B cell (primary cell): ENCODE results near the gene HEXIM1. TPM values are rescaled to one million over a fixed set of nuclear protein-coding genes. Genes with fewer than 3 reads are reported as not detected.

ENCODE experiments used
- ATAC-seq: fragments of 200-7000 bp; cut with Tn5 transposase; one replicate; pipeline ENCODE4 v1.10.0; 2021; ENCODE audit warnings: low read depth, mild to moderate bottlenecking, moderate number of reproducible peaks, moderate library complexity
- CTCF ChIA-PET: fragments of 350-600 bp; sonication (Branson Sonifier 250); formaldehyde crosslinking; loops from one replicate; lab custom pipeline; 2021; ENCODE audit warnings: antibody characterized with exemption, inconsistent platforms; lab: Charles Lee
- POLR2A ChIA-PET: fragments of 350-600 bp; sonication (Branson Sonifier 250); formaldehyde crosslinking; loops from one replicate; lab custom pipeline; 2021; ENCODE audit warnings: antibody characterized with exemption; lab: Charles Lee
- DNase-seq: peaks from one replicate; pipeline ENCODE4 v3.0.0; 2013
- H2AFZ ChIP-seq: 2 replicates; pipeline ENCODE4 v1.6.1; 2012; ENCODE audit warnings: mild to moderate bottlenecking, low read depth, low read length; ENCODE audit not compliant: insufficient read depth, poor library complexity, severe bottlenecking
- H3K27ac ChIP-seq, 2 donors: 1 replicate in 1 of 2; 2 replicates in 1 of 2; pipeline ENCODE4 v1.5.1; 2012 to 2013; ENCODE audit warnings: low read length in 2 of 2, mild to moderate bottlenecking in 2 of 2, moderate library complexity in 1 of 2
- H3K27me3 ChIP-seq, 4 experiments: fragments of 200-600 bp in 1 of 4; sonication (generic) in 1 of 4; replicated peaks in 1 of 4; 1 replicate in 2 of 4; 2 replicates in 2 of 4; pipeline versions ENCODE4 v1.6.1 to v1.7.0; 2013 to 2016; ENCODE audit warnings: low read length in 3 of 4, mild to moderate bottlenecking in 2 of 4, mixed read lengths in 1 of 4, moderate library complexity in 1 of 4; ENCODE audit not compliant: insufficient read depth in 4 of 4, control insufficient read depth in 3 of 4; ENCODE audit errors: control extremely low read depth in 1 of 4
- H3K36me3 ChIP-seq, 2 experiments: replicated peaks in 1 of 2; 1 replicate in 1 of 2; 2 replicates in 1 of 2; pipeline versions ENCODE4 v1.6.1 to v1.7.1; 2013; ENCODE audit warnings: low read length in 1 of 2; ENCODE audit not compliant: insufficient read depth in 2 of 2, control insufficient read depth in 1 of 2; ENCODE audit errors: control extremely low read depth in 1 of 2, extremely low read depth in 1 of 2
- H3K4me1 ChIP-seq, 2 donors: fragments of 200-600 bp in 1 of 2; sonication (generic) in 1 of 2; 1 replicate in 1 of 2; 2 replicates in 1 of 2; pipeline versions ENCODE4 v1.5.1 to v1.6.1; 2013 to 2017; ENCODE audit warnings: low read length in 2 of 2; ENCODE audit not compliant: control insufficient read depth in 2 of 2, insufficient read depth in 2 of 2
- H3K4me2 ChIP-seq: replicated peaks from 2 replicates; pipeline ENCODE3; 2012; ENCODE audit warnings: mild to moderate bottlenecking, low read depth, low read length; ENCODE audit not compliant: poor library complexity, severe bottlenecking
- H3K4me3 ChIP-seq, 5 experiments: fragments of 200-600 bp in 1 of 5; sonication (generic) in 1 of 5; 1 replicate in 3 of 5; 2 replicates in 2 of 5; pipeline versions ENCODE4 v1.5.1 to v1.7.0; 2011 to 2016; ENCODE audit warnings: low read length in 4 of 5, mild to moderate bottlenecking in 4 of 5, low read depth in 2 of 5, control low read depth in 1 of 5, moderate library complexity in 1 of 5; ENCODE audit not compliant: insufficient read depth in 1 of 5; ENCODE audit errors: control extremely low read depth in 1 of 5, extremely low read depth in 1 of 5
- H3K79me2 ChIP-seq: fragments of 200-600 bp; sonication (generic); one replicate; pipeline ENCODE4 v1.6.0; 2016; ENCODE audit warnings: low read length; ENCODE audit not compliant: control insufficient read depth, insufficient read depth
- H3K9ac ChIP-seq: fragments of 200-600 bp; sonication (generic); 2 replicates; pipeline ENCODE4 v1.6.1; 2017; ENCODE audit warnings: mild to moderate bottlenecking, low read length, moderate library complexity
- H3K9me3 ChIP-seq, 3 donors: one replicate each; pipeline versions ENCODE4 v1.6.1 to v1.7.1; 2013; ENCODE audit warnings: low read length in 2 of 3; ENCODE audit not compliant: control insufficient read depth in 2 of 3, insufficient read depth in 1 of 3; ENCODE audit errors: control extremely low read depth in 1 of 3
- H4K20me1 ChIP-seq: 2 replicates; pipeline ENCODE4 v1.6.0; 2012; ENCODE audit warnings: mild to moderate bottlenecking, low read length; ENCODE audit not compliant: insufficient read depth, control insufficient read depth, poor library complexity, severe bottlenecking
- H3K27ac Mint-ChIP-seq: one replicate; pipeline ENCODE4 v1.8.0; 2021; ENCODE audit warnings: mixed read lengths
- H3K27me3 Mint-ChIP-seq: one replicate; pipeline ENCODE4 v1.8.0; 2021; ENCODE audit warnings: mixed read lengths
- H3K4me1 Mint-ChIP-seq: one replicate; pipeline ENCODE4 v1.8.0; 2021; ENCODE audit warnings: mixed read lengths
- H3K4me3 Mint-ChIP-seq: one replicate; pipeline ENCODE4 v1.8.0; 2021; ENCODE audit warnings: mixed read lengths
- H3K9me3 Mint-ChIP-seq: one replicate; pipeline ENCODE4 v1.8.0; 2022; ENCODE audit warnings: mixed read lengths; ENCODE audit not compliant: insufficient read depth
- CTCF ChIP-seq: fragments of 200-600 bp; IDR thresholded peaks from one replicate; pipeline ENCODE4 v1.8.0; 2022; ENCODE audit warnings: antibody characterized with exemption, mild to moderate bottlenecking
- EZH2 ChIP-seq: IDR thresholded peaks from 2 replicates; pipeline ENCODE4 v1.6.1; 2012; ENCODE audit warnings: borderline replicate concordance, low read depth, mild to moderate bottlenecking, moderate library complexity, low read length; ENCODE audit not compliant: insufficient read depth, poor library complexity, severe bottlenecking
- WGBS: methylation state at CpG from one replicate; pipeline ENCODE4 v1.1.5; 2013; ENCODE audit warnings: missing lambda C conversion rate; ENCODE audit not compliant: insufficient coverage; 5-methylcytosine and 5-hydroxymethylcytosine counted together
- intact Hi-C: fragments of 100-400 bp; cut with micrococcal nuclease; formaldehyde crosslinking; loops from one replicate; pipeline ENCODE4 v1.10.0; 2022
- polyA plus RNA-seq: library from polyadenylated mRNA; depleted of rRNA; stranded (reverse); fragments of >200 nt; gene quantifications from 2 replicates; pipeline ENCODE4 v1.2.3, GENCODE V29; 2012
- total RNA-seq, 2 donors: library from RNA; stranded (reverse); fragments of 120-200 nt in 1 of 2; gene quantifications; 1 replicate in 1 of 2; 2 replicates in 1 of 2; pipeline versions ENCODE4 v1.2.3 to v1.2.4, GENCODE V29; 2013 to 2022

Gene HEXIM1
- total and polyA plus RNA-seq, 2 donors (not counting 1 experiment from before 2014, with no cell fraction given): 23.7 to 48.9 TPM

- no peak overlapping the region for H3K4me3 ChIP-seq
- 92% methylated on average over 12 of the region's 12 CpGs for WGBS
These were observed 46.1 kb upstream of the HEXIM1 start for GRCh38 chr17:45101883-45102811.

More at GRCh38 chr17:45101883-45102811, 46.1 kb upstream of the HEXIM1 start:
- peaks cover 5% of the 10 kb centered on the region for H3K4me1 Mint-ChIP-seq
- H3K4me3 Mint-ChIP-seq: no peak overlapping the region
- POLR2A ChIA-PET: interaction anchor here (0.6 kb wide), 1 partner anchor 8 kb away, joined by 3 read pairs; no protein-coding TSS in a partner anchor
- no peak for ATAC-seq
- H3K79me2 ChIP-seq: no peaks in the 10 kb centered on the region
- H3K27me3 ChIP-seq: no peaks in the 10 kb centered on the region
- H3K9ac ChIP-seq: no peak overlapping the region
- H3K36me3 ChIP-seq: peaks cover 3 to 82% of the 10 kb centered on the region in 2 experiments
- no peak overlapping the region for H2AFZ ChIP-seq
- TF ChIP-seq EZH2 (no peak), CTCF (no peak)
- no peaks in the 10 kb centered on the region for H3K9me3 ChIP-seq
- H3K4me1 ChIP-seq: no peaks in the 10 kb centered on the region
- no peak overlapping the region for H3K4me2 ChIP-seq
- CTCF ChIA-PET: interaction anchor here (1.5 kb wide), 1 partner anchor 16 kb away, joined by 5 read pairs; no protein-coding TSS in a partner anchor
- DNase-seq: no peak
- no peaks in the 10 kb centered on the region for H3K9me3 Mint-ChIP-seq
- intact Hi-C loops: no loop called here
- H3K27ac ChIP-seq: no peak overlapping the region
- peak overlapping the region; percentile 11 for H3K27ac Mint-ChIP-seq
- no peaks in the 10 kb centered on the region for H3K27me3 Mint-ChIP-seq
- no peaks in the 10 kb centered on the region for H4K20me1 ChIP-seq
